GM12873 (cell line): Measurements from ENCODE around the gene CDC42BPG.

ENCODE experiments used
- TF ChIP-seq, protein P1 (sequence below): IDR thresholded peaks from 2 replicates; pipeline ENCODE4 v1.5.1; 2012; ENCODE audit warnings: low read depth, mild to moderate bottlenecking, moderate library complexity, low read length, control low read depth; ENCODE audit not compliant: insufficient read depth; ENCODE audit errors: missing control alignments

The CDC42BPG gene

DNA sequence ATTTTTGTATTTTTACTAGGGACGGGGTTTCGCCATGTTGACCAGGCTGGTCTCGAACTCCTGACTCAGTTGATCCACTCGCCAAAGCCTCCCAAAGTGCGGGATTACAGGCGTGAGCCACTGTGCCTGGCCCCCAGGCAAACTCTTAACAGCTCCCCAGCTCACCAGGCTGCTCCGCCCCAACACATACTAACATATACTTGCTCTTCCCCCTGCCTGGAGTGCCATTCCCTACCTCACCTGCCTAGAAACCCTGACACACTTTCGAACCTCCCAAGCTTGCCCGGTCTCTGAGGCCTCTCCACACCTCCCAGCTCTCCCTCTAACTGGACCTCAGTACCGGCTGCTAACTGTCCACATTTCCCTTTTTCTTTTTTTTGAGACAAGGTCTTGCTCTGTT, 49.9 kb downstream of the CDC42BPG start:
- TF ChIP-seq, protein P1, sequence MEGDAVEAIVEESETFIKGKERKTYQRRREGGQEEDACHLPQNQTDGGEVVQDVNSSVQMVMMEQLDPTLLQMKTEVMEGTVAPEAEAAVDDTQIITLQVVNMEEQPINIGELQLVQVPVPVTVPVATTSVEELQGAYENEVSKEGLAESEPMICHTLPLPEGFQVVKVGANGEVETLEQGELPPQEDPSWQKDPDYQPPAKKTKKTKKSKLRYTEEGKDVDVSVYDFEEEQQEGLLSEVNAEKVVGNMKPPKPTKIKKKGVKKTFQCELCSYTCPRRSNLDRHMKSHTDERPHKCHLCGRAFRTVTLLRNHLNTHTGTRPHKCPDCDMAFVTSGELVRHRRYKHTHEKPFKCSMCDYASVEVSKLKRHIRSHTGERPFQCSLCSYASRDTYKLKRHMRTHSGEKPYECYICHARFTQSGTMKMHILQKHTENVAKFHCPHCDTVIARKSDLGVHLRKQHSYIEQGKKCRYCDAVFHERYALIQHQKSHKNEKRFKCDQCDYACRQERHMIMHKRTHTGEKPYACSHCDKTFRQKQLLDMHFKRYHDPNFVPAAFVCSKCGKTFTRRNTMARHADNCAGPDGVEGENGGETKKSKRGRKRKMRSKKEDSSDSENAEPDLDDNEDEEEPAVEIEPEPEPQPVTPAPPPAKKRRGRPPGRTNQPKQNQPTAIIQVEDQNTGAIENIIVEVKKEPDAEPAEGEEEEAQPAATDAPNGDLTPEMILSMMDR: no peak

DNA sequence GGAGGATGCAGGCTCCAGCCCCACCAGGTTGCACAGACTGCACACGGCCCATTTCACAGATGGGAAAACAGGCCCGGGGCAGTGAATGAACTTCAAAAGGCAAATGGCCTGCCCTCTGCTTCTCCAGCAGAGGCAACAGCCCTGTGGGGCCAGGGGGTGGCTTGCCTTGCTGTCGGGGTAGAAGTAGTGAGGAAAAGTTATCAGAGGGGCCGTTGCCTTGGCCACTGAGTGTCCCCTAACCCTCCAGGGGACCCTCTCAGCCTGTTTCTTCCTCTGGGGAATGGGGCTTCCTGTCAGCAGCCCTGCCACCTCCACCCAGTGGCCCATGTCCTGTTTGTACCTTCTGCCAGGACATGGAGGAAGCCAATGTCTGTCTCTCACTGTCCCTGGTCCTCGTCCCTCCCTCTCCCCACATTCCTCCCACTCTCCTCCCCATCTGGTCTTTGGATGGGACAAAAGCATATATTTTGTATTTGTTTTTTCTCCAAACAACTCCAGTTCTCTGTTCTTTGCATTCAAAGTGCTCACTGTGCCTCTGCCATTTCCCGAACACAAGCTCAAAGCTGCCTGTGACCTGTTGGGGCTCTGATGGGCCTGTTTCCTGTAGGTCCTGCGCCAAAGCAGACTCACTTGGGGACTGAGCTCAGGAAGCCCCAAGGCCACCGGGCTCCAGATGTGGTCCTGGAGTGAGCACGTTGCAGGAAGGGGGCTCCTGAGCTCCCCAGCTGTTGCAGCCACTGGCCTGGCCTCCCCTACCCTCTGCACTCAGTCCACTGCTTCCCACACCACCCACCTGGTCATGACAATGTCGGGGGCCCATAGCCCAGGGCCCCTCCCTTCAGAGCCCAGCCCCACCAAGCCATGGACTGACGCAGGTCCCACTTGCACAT, 50.9 kb downstream of the CDC42BPG start:
- TF ChIP-seq, protein P1: no peak

DNA sequence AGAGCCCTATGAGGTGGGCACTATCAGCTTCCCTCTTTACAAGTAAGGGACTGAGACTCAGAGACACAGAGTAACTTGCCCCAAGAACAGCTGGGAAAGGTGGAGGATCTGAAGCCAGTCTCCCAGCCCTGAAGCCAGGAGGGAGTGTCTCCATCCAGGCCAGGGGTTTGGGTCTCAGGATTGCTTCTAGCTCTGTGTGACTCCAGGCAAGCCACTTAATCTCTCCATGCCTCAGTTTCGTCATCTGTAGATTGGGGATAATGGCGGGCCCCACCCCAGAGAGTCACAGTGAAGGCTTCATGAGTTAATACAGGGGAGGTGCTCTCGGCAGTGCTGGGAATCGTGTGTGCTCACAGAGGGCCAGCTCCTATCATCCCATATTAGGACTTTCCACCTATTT, 52.0 kb downstream of the CDC42BPG start:
- TF ChIP-seq, protein P1: no peak

DNA sequence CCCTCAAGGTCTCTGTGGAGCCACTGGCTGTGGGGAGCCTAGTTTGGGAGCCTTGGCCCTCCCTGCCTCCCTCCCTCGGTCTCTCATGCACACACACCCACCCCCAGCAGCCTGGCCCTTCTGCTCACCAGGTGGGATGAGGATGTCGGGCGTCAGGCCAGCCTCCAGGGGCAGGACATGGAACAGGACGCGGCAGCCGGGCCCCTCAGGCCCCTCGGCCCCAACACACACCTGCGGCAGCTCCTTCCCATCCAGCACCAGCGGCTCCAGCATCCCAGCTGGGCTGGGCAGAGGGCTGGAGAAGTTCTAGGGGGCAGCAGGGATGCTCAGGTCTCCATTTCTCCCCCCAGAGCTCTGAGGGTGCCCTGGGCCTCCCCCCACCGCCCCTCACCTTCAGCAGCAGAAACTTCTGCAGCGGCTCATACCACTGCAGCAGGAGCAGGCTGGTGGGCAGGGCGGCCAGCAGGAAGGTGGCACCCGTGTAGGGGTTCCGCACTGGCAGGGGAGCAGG, 52.6 kb downstream of the CDC42BPG start:
- TF ChIP-seq, protein P1: no peak

DNA sequence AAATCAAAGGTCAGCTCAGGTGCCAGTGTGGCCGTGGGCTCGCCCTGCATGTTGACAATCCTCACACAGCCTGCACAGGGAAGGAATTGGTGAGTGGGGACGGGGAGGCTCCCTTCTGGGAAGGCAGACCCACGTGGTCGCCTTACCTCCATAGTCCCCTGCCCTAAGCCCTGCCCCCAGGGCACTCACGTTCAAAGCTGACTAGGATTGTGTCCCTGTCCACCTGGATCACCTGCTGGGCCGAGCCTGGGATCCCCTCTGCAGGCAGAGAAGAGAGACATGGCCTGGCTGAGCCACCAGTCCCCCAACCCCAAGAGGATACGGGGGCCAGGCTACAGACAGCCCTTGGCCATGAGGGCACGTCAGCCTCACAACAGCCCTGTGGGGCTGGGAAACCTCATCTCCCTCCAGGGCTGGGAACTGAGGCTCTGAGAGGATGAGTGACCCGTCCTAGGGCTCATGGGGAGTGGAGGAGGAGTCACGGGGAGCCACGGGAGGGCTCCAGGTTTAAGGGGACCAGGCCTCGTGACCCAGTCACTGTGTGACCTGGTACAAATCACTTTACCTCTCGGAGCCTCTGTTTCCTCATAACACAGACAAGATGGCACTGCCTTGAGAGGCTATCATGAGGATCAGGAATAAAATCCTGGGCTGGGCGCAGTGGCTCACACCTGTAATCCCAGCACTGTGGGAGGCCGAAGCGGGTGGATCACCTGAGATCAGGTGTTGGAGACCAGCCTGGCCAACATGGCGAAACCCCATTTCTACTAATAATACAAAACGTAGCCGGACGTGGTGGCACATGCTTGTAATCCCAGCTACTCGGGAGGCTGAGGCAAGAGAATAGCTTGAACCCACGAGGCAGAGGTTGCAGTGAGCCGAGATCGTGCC, 54.0 kb downstream of the CDC42BPG start:
- TF ChIP-seq, protein P1: no peak

DNA sequence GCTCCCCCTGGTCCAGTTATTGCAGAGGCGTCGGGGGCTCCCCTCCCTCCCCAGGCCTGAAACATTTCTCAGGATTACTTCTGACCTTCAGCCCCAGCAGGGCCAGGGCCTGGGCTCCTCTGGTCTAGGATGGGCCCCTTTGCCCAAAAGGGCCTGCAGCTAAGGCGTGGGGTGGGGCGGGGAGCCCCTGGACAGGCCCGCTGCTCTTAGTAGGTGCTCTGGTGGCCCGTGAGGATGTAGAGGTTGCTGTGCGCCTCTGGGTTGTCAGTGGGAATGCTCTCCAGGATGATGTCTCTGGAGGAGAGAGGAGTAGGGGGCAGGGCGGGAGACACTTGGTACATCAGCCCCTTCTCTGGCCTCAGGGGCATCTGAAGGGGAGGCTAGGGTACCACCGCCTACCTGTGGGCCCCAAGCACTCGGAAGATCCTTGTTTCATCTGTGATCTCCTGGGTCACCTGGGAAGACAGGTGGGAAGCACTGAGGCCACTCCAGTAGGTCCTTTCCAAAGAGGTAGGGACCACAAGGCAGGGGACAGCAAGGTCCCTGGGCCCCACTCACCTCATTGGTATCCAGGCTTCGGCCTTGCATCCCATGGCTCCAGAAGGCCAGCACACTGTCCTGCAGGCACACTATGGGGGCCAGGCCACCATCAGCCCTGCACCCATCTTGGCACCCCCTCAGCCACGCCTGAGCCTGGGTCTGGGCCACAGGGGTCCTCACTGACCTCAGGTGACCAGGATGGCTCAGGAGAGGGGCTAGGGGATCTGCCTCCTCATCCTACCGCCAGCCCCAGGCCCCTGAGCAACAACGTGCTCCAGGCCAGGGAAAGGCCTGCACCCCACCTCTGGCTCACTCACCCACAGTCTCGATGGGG, 54.9 kb downstream of the CDC42BPG start:
- TF ChIP-seq, protein P1: no peak
